OCI-LY7 (cell line): Measurements from ENCODE around the gene CCDC192.

Experiments
- EZH2phosphoT487 ChIP-seq: fragments of 200-600 bp; sonication (generic); IDR thresholded peaks from 2 replicates; pipeline ENCODE4 v1.6.1; 2018; ENCODE audit warnings: low read depth, borderline replicate concordance, mild to moderate bottlenecking, mixed run types, antibody characterized with exemption, low read length, moderate library complexity, mixed read lengths
- TF ChIP-seq, protein P1 (sequence below): fragments of 200-600 bp; sonication (generic); conservative IDR thresholded peaks from 2 replicates; pipeline ENCODE4 v1.5.1; 2014; ENCODE audit warnings: mild to moderate bottlenecking, antibody characterized with exemption, low read length, moderate library complexity, mixed read lengths

DNA sequence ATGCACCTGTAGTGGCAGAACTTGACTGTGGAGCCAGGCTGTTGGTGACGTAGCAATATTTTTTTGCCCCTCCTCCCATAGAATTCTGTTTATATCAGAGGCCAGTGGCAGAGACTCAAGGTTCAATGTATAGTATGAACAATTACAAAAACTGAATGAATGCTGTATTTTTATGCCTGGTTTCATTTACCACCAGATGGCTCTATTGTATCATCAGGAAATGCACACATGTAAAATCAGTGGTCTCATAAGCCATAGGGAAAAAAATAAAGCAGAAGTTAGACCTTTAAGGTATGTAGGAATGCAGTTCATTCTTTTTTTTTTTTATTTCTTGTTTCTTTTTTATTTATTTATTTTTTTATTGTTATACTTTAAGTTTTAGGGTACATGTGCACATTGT, 43.6 kb downstream of the CCDC192 start:
- TF ChIP-seq EZH2phosphoT487: no peak
- TF ChIP-seq, protein P1, sequence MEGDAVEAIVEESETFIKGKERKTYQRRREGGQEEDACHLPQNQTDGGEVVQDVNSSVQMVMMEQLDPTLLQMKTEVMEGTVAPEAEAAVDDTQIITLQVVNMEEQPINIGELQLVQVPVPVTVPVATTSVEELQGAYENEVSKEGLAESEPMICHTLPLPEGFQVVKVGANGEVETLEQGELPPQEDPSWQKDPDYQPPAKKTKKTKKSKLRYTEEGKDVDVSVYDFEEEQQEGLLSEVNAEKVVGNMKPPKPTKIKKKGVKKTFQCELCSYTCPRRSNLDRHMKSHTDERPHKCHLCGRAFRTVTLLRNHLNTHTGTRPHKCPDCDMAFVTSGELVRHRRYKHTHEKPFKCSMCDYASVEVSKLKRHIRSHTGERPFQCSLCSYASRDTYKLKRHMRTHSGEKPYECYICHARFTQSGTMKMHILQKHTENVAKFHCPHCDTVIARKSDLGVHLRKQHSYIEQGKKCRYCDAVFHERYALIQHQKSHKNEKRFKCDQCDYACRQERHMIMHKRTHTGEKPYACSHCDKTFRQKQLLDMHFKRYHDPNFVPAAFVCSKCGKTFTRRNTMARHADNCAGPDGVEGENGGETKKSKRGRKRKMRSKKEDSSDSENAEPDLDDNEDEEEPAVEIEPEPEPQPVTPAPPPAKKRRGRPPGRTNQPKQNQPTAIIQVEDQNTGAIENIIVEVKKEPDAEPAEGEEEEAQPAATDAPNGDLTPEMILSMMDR: peak; percentile 62
